ENCODE data around the gene EHBP1.
A peak's percentile ranks its signal among the peaks of the same experiment; 100 is the strongest.

Gene EHBP1

DNA sequence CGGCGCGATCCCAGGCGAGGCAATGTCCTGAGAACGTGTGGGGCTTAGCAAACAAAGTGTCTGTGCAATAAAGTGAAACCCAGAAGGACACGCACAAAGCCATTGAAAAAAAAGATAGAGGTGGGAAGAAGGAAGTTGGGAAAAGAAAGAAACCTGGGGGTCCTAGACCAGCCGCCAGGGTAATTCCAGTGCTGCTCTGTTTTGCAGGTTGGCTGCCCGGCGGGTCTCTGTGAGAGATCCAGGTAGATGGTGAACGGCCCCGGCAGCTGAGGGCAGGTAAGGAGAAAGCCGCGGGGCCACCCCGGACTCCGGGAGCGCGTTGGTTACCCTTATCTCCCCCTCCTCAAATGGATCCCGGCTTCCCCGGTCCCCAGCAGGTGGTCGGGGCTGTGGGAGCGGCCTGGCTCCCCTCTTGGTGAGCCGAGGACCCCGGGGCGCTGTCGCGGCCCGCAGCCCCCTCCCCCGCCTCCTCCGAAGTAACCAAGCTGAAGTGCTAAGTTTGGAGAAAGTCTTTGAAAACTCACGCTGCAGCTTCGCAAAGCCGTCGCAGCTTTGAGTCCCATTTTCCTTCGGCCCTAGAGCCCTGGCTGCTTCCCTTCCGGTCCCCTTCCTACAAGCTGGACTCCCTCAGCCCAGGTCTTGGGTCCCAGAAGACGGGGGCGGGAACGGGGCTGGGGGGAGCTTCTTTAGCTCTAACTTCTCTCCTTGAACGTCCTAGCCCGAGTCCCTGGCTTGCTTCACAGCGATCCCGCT is 345.7 kb downstream of the EHBP1 start:
- DNase-seq (ENCODE audit: low spot score), result no peak

DNA sequence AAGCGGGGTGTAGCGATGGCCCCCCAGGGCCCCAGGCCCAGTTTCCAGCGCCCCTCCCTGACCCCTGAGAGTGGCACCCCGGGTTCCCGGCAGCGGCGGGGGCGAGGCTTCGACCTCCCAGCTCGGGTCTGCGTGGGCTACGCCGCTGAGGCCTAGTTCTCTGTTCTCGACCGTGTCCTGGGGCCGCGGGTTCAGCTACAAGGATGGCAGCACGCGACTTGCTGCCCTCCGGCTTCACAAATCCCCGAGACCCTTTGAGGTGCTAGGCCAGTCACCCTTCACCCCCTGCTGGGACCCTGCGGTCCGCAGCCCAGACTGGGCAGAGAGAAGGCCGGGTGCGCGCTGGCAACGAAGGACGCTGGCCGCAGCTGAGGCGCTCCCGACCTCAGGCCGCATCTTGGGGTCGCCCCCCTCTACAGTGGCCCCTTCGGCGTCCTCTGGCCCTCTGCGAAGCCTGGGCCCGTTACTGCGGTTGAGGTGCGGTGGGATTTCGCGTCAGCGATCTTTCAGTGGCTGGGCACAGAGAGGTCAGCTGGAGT is 346.4 kb downstream of the EHBP1 start:
- no peak for DNase-seq (ENCODE audit: low spot score)

DNA sequence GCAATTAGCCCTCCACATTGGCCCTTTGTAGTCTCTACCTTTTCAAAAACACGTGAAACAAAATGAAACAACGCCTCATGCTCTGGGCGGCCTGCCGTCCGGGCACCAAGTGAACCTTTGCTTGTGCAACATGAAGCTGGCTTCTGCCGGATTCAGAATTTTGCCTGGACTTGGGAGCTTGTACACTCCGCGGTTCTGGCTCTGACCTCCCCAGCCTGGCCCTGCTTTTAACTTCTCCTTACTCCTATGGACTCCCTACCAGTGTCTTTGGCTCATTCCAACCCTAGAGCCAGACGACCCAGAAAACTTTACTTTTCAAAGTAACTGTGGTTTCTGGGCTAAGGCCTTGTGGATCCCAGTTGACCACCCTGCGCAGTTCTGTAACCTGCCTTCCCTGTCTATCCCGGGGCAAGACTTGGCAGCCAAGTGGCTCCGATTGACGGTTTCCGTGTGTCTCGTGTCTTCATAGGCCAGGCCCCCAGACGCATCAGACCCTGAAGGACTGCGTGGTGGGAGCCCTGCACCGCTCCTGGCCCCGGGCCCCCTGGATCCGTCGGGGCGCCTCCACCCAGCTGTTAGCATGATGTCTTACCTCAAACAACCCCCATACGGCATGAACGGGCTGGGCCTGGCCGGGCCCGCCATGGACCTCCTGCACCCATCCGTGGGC is 347.0 kb downstream of the EHBP1 start:
- peak; percentile 6 for DNase-seq (ENCODE audit: low spot score)

- DNase-seq (ENCODE audit: low spot score), result no peak
Measured at GRCh38 chr2:63053081-63053888, 347.8 kb downstream of the EHBP1 start.

GRCh38 chr2:63053889-63054602 is 348.5 kb downstream of the EHBP1 start:
- DNase-seq (ENCODE audit: low spot score), result peak; percentile 60

DNA sequence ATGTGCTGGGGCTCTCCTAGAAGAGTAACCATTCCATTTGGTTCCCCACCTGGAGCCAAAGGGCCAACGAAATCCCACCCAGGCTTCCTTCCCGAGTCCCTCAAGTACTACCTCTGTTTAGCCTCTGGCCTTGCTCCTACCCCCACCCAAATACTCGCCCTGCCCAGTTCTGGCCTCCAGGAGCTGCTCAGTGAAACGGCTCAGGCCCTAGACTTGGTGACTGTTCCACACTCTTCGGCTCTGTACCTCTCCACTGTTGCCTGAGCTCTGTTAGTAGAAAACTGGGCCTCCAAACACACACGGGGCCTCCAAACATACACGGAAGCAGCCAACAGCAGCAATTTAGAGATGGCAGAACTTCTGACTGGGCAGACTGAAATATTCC is 349.3 kb downstream of the EHBP1 start:
- DNase-seq (ENCODE audit: low spot score), result no peak

DNA sequence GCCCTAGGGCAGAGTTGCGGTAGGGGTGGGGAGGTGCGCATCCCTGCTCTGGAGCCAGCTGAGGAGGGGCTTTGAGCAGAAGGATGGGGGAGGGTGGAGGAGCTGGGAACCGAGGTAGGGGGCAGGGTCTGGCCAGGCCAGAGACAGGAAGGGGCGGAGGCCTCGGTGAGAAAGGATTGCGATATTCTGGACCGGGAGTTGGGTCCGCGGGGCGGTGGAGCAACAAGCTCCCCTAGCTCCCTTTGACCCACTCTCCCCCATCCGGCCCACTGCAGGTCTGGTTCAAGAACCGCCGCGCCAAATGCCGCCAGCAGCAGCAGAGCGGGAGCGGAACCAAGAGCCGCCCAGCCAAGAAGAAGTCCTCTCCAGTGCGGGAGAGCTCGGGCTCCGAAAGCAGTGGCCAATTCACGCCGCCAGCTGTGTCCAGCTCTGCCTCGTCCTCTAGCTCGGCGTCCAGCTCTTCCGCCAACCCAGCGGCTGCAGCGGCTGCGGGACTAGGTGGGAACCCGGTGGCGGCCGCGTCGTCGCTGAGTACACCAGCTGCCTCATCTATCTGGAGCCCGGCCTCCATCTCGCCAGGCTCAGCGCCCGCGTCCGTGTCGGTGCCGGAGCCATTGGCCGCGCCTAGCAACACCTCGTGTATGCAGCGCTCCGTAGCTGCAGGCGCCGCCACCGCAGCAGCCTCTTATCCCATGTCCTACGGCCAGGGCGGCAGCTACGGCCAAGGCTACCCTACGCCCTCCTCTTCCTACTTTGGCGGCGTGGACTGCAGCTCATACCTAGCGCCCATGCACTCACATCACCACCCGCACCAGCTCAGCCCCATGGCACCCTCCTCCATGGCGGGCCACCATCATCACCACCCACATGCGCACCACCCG is 350.0 kb downstream of the EHBP1 start:
- DNase-seq (ENCODE audit: low spot score), result peak; percentile 29

DNA sequence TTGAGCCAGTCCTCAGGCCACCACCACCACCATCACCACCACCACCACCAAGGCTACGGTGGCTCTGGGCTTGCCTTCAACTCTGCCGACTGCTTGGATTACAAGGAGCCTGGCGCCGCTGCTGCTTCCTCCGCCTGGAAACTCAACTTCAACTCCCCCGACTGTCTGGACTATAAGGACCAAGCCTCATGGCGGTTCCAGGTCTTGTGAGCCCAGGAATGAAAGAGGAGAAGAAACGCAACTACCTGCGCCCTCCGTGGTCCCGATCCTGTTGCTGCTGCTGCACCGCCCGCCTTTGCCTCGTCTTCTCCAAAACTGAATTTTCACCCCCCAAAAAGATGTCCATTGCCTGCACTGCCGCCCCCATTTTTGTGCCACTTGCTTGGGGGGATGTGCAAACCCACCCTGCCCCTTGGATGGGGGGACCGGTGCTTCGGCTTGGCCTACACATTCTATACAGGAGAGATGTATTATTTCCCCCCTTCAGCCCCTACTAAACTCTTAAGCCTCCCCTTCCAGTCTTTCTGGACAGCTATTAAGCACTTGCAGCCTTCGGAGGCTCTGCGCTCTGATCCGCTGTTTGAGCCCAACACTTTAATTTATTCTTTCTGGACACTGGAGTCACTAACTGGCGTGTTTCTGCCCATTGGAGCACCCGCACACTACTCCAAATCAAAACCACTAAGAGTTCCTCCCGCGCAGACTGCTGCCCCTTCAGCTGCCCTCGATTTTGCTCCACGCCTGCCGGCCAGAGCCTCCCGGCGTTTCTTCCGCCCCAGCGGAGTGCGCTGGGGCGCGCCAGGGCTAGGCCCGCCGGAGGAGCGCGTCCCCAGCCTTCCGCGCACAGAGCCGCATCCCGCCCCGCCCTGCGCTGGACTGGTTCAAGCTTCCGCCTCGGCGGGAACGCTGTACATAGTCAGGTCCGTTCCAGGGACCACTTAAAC is 350.9 kb downstream of the EHBP1 start:
- DNase-seq (ENCODE audit: low spot score), result peak; percentile 30

DNA sequence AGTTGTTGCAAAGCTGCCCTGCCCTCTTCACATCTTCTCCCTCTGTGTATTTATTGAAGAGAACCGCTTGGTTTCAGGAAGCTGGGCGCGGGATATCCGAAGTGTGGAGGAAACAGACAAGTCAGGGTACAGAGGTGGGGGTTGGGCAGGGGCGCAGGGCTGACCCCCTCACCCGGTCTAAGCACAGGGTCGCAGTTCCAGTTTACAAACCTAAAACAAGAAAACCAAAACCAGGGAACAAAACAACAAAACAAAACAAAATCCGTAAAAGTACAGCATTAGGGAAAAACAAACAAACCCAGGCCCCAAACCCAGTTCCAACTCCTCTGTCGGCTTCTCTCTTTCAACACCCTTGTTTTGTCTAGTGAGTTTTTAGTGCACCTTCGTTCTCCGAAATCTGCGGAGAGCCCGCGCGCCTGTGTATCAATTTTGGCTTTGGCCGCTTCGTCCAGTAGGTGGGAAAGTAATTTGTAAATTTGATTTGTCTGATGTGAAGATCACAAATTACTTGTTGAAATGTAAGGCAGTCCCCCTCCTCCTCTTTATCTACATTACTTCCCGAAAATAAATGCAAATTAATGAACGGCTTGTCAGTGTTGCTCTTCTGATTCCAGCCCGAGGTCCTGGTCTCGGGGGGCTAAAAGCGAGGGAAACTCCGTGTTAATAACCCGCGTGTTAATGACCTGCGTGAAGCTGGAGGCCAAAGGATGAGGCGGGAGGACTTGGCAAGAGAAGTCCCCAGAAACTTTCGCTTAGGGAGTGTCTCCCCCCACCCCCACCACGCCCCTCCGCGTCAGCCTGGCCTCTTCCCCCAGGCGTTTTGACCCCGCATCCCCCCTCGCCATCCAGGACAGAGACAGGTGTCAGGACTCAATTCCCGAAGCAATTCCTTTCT is 352.0 kb downstream of the EHBP1 start:
- peak; percentile 6 for DNase-seq (ENCODE audit: low spot score)

- peak; percentile 31 for DNase-seq (ENCODE audit: low spot score)
Measured at GRCh38 chr2:63058144-63058920, 352.8 kb downstream of the EHBP1 start.

DNA sequence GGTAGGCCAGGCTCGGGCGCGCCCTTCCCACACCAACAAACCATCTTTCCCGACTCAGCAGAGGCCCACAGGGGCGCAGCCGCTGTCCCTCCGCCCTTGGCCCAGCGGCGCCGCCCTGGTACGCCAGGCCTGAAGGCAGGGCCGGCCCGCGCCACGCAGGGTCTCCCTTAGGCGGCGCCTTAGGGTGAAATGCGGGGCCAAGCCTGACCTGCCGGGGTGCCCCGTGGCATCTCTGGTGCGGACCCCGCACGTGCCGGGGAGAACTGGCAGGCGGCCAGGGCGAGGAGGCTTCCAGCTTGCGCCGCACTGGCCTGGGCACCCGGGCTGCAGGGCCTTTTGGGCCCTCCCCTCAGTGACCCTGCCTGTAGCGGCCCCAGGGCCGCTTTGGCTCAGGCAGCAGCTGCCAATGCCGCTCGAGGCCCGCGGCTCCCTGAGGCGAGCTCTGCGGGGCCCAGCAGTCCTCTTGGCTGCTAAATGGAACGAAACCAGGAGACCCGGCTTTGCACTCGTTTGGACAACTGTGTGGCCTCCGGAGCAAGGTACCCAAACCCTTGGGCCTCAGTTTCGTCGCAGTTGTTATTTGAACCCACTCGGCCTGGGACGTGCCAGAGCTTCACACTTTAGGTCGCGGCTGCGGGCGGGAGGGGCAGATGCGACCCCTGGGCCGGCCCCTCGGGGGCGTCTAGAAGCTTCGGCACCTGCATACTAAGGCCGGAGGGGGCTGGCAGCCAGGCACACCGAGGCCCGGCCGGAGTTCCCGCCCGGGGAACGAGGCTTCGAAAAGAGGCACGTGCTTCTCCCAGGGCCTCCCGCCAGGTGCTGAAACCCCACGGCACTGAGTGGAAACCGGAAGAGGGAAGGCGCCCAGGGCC is 353.6 kb downstream of the EHBP1 start:
- DNase-seq (ENCODE audit: low spot score), result peak; percentile 38

DNA sequence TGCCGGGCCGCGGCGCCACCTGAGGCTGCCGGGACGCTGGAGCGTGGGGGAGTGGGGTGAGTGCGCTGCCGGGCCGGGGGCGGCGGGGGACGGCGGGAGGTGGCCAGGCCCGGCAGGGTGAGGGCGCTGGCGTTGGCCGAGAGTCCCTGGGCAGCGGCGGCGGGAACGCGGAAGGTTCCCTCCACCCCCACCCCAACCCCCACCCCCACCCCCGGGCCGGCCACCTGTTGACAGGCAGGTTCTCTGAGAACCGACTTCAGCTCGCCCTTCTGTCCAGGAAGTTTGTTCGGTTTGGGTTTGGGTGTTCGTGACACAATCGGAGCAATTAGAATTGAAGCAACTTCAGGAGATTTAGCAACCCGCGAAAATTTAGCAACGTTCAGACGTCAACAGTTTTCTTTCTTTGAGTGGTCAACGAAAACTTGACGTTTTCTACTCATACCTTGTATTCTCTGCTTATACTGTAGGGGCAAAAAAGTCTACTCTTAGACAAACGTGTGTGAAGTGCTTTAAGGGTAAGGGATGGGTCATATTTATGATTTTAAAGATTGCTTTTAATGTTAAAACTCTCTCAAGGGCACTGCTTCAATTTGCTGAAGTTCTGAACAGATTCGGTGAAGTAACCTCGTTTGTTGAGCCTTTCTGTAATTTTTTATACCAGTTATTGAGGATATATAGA is 354.4 kb downstream of the EHBP1 start:
- DNase-seq (ENCODE audit: low spot score), result peak; percentile 9

DNA sequence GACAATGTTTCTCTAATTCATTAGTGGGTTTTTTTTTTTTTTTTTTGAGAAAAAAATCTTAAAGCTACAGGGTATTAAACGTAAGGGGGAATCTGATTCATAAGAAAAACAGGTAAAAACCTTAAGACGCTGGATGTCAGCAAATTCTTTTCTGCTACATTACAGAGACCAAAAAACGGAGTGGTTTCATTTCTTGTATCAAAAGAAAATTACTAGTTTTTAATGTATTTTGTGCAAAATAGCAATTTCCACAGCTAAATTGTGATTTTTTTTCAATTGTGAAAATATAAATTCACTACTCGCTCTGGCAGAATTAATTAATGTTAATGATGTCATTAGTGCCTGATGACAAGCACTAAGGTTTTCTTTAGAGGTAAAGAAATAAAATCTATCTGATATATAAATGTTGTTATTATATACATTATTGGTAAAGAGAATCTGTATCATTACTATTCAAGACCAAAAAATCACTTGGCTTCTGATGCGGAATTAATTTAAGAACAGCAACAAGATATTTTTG is 355.0 kb downstream of the EHBP1 start:
- DNase-seq (ENCODE audit: low spot score), result no peak

DNA sequence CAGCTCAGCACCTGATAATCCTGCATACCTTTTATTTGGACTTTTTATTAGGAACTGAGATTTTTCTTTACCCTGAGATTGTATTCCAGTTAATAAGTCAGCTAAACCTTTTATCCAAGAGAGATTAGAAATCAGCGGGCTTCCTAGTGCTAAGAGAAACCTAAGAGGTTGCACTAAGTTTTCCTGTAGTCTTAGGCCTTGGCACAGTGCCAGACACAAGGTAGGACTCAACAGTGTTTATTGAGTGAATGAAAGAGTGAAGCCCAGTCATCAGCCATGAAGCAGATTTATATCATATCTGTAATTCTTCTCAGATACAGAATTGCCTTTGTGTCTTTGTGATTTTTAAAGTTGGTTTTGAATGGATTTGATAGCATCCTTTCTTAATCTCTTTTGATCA is 358.7 kb downstream of the EHBP1 start:
- DNase-seq (ENCODE audit: low spot score), result no peak

GRCh38 chr2:63064661-63065060 is 359.1 kb downstream of the EHBP1 start:
- DNase-seq (ENCODE audit: low spot score), result no peak

- DNase-seq (ENCODE audit: low spot score), result no peak
Measured at GRCh38 chr2:63066265-63066664, 360.8 kb downstream of the EHBP1 start.

Data from SK-N-DZ (cell line).